SU-DHL-6 (cell line): ENCODE data around the gene APBB2.

Source experiments
- EZH2phosphoT487 ChIP-seq: fragments of 200-600 bp; sonication (generic), shearing (Covaris generic); conservative IDR thresholded peaks from 2 replicates; pipeline ENCODE4 v1.6.1; 2018; ENCODE audit warnings: mild to moderate bottlenecking, antibody characterized with exemption, low read length, moderate library complexity, mixed read lengths
- TF ChIP-seq, protein P1 (sequence below): fragments of 200-600 bp; sonication (generic); IDR thresholded peaks from one replicate; pipeline ENCODE4 v1.5.1; 2017; ENCODE audit warnings: antibody characterized with exemption, mild to moderate bottlenecking, low read length, moderate library complexity; ENCODE audit not compliant: insufficient read depth, poor library complexity, severe bottlenecking

DNA sequence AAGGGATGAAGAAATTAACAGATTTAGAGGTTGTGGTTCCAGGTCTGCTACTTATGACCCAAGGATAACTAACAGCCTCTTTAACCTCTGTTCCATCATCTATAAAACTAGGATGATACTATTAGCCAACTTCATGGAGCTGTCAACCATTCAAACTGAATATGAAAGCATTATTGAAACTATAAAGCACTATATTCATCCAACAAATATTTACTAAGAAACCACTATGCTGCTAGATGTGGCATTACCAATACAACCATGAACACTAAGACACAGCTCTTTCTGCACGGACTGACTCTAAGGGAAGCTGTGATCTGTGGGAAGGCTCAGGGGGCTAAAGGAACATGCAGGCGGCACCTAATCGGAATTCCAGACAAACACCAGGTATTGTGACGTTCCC is 66.0 kb downstream of the APBB2 start:
- TF ChIP-seq, protein P1, sequence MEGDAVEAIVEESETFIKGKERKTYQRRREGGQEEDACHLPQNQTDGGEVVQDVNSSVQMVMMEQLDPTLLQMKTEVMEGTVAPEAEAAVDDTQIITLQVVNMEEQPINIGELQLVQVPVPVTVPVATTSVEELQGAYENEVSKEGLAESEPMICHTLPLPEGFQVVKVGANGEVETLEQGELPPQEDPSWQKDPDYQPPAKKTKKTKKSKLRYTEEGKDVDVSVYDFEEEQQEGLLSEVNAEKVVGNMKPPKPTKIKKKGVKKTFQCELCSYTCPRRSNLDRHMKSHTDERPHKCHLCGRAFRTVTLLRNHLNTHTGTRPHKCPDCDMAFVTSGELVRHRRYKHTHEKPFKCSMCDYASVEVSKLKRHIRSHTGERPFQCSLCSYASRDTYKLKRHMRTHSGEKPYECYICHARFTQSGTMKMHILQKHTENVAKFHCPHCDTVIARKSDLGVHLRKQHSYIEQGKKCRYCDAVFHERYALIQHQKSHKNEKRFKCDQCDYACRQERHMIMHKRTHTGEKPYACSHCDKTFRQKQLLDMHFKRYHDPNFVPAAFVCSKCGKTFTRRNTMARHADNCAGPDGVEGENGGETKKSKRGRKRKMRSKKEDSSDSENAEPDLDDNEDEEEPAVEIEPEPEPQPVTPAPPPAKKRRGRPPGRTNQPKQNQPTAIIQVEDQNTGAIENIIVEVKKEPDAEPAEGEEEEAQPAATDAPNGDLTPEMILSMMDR, result no peak
- TF ChIP-seq EZH2phosphoT487, result no peak
